22Rv1 (cell line): ENCODE results near the gene JAML.

ENCODE experiments used
- CTCF ChIP-seq: fragments of 450-650 bp; IDR thresholded peaks from 2 replicates; pipeline ENCODE4 v1.5.1; 2017; ENCODE audit warnings: mild to moderate bottlenecking
- ZFX ChIP-seq: fragments of 450-650 bp; IDR thresholded peaks from 2 replicates; pipeline ENCODE4 v1.6.1; 2017; ENCODE audit warnings: antibody characterized with exemption, borderline replicate concordance

- TF ChIP-seq CTCF: no peak
- no peak for TF ChIP-seq ZFX
These were observed 819 bp downstream of the JAML start for GRCh38 chr11:118223992-118224391.
